Activated T-cell treated with anti-CD3 and anti-CD28 coated beads for 48 hours (primary cell): ENCODE measurements around the gene ARVCF.
A peak's percentile ranks its signal among the peaks of the same experiment; 100 is the strongest.

ENCODE experiments used
- DNase-seq: peaks from one replicate; pipeline ENCODE4 v3.0.0-alpha.2; 2020; ENCODE audit warnings: low read depth

Gene ARVCF

DNA sequence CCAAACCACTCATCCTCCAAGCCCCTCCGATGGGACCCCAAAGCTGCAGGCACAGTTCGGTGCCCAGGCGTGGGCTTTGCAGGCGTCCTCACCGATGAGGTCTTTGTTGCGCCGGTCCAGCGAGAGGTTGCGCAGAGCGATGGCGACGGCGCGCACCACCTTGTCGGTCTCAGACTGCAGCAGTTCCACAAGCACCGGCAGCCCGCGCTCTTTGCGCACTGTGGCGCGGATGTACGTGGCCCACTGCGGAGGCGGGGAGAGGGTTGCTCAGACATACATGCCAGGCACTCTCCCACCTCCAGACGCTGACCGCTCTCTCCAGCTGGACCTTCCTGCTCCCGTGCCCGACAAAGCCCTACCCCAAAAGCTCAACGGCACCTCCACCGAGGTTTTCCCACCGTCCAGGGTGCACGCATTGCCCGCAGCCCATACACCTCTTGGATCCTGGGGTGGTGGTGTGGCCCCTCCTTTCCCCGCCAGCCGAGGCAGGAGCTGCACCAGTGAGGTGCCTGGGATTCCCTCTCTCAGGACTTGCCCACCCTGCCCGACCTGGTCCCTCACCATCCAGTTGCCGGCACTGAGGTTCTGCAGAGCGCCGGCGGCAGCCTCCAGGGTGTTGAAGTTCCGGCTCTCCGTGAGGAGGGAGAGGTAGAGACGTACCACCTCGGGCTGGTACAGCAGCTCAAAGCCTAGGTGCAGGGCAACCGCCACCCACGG is 42.9 kb downstream of the ARVCF start:
- DNase-seq = no peak

DNA sequence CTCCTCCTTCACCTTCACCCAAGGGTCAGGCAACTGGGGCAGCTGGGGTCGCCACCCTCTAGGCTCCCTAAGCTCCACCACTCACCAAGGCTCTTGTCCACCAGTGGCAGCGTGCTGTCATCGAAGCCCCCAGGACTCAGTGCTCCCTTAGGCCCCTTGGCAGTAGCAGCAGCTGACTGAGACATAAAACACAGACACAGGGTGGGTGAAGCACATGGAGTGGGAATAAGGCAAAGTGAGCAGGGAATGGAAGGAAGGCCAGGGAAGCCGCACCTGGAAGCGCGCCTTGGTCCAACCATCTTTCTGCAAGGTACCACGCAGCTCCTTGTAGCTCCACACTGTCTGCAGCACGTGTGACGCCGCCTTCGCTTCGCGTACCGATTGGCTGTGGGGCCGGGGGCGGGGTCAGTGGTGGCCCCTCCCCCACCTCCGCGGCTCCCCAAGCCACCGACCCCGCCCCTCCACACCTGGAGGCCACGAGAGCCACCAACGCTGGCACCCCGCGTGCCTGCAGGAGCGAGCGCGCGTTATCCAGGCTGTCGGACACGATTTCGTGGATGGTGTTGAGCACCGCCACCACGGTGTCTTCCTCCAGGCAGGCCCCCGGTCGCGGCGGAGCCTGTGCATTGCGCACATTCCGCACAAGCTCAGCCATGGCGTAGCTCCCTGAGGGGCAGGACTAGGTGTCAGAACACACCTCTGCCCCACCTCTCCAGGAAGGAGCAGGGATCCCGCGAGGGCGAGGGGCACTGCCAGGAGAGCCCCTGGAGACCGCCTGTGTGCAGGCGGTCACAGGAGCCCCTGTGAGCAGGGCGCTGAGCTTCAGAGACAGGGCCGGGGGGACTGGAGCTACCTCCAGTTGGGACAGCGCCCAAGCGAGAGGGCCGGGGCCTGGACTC is 43.7 kb downstream of the ARVCF start:
- DNase-seq = no peak

DNA sequence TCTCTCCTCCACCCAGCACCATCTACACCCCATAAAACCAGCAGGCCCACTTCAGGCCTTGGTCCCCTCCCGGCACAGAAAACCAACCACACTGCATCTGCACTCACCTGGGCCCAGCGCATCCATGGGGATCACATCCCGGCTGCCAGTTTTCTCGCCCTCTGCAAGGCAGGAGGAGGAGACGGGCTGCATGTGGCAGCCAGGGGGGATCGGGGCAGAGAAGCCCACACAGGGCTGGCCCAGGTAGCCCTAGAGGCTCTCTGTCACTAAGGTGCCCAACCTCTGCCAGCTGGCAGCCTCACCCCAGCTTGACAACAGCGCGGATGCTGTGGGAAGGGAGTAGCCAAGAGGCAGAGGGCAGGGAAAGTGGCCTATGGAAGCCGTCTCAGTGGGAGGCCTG is 44.4 kb downstream of the ARVCF start:
- DNase-seq = no peak

DNA sequence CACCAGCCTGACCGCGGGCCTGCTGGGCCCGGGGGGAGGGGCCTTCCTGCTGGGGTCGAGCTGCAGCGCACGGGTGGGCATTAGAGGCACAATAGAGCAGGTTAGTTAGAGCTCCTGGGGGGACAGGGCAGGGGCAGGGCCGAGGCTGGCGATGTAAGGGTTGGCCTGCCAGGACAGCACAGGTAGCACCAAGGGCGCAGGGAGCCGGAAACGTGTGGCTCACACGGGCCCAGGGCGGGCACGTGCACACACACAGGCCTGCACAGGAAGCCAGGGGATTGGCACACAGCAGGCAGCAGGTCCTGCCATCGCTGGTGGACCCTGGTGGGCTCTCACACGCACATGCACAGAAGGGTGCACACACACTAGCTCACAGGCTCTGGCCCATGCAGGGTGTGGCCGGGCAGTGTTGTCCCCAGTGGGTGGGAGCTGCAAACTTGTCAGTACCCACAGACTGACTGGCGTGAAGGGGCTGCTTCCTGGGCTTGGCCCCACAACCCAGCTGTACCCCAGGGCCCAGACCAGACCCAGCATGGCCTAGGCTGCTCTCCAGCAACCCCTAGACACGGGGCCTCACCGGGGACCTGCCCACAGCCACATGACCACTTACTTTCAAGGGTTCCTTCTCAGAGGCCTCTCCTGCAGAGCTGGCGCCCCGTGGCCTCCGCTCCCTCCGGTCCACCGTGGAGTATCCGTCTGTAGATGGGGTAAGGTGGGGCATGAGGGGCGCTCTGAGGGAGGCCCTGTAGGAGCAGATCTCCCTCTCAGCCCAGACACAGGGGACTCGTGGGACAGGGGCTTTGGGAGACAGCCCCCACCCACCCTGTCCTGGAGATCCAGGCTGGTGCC is 45.1 kb downstream of the ARVCF start:
- DNase-seq = no peak

DNA sequence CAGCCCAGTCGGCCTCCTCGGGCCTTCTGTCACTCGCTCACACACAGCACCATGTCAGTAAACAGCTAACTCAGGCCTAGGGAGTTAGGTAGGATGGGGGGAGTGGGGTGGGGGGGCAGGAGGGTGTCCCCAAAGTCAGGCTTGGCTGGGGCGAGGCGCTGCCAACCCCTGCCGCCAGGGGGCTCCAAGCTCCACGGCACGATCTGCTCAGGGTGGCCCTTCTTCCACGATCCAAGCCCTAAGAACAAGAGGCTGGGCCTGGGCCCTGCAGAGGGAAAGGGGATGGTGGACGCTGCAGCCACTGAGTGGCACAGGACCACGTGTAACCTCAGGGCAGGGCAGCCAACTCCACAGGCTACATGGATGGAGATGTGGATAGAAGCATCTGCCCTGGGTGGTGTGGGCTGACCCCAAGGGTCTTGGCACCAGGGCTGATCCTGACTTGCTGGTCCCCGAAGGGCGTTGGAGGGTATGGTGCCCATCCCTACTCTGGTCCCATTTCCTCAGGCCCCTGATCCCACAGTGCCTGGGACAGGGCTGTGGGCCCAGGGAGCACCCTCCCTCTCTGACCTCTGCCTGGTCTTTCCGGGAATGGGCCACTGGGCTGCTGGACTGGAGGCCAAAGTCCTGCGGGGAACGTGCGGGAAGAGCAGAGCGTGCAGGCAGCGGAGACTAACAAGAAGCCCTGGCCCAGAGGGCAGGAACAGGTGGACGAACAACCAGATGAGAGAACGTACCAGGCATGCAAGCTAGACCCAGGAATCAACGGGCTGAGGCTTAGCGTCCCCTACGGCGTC is 45.9 kb downstream of the ARVCF start:
- peak; percentile 74 for DNase-seq

DNA sequence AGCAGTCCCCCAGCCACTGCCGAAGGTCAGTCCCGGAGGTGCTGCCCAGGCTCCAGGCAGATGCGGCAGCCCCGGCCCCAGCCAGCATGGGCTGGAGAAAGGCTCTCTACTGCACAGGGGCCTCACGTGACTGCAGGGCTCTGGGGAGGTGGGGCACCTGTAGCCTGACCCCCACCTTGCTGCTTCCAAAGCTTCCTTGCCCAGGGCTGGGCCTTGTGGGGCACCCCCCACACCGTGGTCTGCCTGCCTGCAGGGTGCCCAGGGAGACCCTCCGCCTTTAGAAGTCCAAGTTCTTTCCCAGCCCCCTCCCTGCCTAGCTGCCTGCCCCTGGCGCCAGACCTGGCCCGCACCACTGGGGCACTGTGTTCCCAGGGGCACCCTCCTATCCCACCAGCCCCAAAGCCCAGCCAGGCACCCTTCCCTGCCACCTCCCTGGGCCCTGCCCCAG is 46.6 kb downstream of the ARVCF start:
- DNase-seq = no peak

DNA sequence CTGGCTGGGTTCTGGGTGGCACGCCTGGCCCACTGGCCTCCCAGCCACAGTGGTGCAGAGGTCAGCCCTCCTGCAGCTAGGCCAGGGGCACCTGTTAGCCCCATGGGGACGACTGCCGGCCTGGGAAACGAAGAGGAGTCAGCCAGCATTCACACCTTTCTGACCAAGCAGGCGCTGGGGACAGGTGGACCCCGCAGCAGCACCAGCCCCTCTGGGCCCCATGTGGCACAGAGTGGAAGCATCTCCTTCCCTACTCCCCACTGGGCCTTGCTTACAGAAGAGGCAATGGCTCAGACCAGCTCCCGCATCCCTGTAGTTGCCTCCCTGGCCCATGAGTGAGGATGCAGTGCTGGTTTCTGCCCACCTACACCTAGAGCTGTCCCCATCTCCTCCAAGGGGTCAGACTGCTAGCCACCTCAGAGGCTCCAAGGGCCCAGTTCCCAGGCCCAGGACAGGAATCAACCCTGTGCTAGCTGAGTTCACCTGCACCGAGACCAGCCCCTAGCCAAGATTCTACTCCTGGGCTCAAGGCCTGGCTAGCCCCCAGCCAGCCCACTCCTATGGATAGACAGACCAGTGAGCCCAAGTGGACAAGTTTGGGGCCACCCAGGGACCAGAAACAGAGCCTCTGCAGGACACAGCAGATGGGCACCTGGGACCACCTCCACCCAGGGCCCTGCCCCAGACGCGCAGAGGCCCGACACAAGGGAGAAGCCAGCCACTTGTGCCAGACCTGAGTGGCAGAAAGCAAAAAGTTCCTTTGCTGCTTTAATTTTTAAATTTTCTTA is 47.3 kb downstream of the ARVCF start:
- no peak for DNase-seq

DNA sequence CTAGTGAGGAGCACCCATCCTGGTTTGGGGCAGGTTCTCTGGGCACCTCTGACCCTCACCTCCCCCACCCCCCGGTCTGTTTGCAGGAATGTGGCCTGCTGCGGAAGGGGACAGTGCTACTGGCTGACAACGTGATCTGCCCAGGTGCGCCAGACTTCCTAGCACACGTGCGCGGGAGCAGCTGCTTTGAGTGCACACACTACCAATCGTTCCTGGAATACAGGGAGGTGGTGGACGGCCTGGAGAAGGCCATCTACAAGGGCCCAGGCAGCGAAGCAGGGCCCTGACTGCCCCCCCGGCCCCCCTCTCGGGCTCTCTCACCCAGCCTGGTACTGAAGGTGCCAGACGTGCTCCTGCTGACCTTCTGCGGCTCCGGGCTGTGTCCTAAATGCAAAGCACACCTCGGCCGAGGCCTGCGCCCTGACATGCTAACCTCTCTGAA is 48.2 kb downstream of the ARVCF start:
- no peak for DNase-seq

DNA sequence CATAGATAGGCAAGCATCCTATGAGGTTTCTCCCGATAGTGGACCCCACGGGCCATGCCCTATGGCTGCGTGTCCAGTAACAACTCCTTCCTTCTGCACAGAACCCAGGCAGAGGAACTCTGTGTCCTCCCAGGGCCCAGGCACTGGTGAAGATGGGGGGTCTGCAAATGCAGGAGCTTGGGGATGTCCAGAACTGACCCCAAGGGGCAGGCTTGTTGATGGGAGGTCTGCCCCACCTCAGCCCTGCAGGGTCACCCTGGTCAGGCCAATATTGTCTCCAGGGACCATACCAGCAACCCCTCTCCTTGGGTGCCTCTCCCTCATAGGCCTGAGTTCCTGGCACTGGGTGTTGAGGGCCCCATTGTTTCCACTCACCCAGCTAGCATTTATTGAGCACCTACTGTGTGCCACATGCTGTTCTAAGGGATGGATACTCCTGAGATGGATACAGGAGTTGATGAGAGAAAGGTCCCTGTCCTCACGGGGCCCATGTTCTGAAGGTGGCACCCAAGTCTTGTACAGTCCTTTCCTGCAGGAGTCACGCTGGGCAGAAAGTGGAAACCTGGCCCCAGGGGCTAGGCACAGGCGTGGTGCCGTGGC is 48.7 kb downstream of the ARVCF start:
- no peak for DNase-seq

DNA sequence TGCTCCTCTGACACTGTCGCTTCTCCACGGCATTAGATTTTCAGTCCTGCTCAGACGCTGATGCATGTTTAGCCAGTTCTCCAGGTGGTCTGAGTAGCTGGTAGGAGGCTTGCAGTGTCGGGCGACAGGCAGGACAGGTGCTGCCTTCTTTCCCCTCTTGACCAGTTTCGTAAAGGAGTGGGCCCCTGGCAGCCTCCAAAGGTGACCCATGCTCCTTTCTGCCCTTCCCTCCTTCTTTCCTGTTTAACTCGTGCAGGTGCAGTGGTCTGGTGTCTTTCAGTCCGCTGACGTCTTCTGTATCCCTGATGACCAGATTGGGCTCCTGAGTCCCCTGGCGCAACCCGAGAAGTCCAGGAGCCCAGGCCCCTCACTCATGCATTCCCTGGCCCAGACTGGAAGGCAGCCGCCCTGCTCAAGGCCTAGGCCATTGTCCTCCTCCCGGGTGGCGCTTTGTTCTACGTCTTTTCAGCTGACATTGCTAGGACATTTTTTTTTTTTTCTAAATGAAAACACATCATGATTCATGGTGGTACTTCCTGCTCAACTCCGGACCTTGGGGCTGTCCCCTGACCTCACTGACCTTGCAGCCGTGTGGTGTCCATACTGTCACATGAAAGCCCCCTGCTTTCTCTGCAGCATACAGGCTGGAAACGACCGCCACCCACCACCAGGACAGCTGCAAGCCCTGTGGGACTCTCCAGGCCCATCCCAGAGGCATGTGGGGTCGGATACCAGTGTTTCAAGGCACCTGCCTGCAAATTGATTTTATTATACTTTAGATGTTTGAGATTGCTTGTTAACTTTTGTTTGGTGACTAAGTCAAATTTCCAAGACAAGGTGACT is 49.5 kb downstream of the ARVCF start:
- DNase-seq = no peak

DNA sequence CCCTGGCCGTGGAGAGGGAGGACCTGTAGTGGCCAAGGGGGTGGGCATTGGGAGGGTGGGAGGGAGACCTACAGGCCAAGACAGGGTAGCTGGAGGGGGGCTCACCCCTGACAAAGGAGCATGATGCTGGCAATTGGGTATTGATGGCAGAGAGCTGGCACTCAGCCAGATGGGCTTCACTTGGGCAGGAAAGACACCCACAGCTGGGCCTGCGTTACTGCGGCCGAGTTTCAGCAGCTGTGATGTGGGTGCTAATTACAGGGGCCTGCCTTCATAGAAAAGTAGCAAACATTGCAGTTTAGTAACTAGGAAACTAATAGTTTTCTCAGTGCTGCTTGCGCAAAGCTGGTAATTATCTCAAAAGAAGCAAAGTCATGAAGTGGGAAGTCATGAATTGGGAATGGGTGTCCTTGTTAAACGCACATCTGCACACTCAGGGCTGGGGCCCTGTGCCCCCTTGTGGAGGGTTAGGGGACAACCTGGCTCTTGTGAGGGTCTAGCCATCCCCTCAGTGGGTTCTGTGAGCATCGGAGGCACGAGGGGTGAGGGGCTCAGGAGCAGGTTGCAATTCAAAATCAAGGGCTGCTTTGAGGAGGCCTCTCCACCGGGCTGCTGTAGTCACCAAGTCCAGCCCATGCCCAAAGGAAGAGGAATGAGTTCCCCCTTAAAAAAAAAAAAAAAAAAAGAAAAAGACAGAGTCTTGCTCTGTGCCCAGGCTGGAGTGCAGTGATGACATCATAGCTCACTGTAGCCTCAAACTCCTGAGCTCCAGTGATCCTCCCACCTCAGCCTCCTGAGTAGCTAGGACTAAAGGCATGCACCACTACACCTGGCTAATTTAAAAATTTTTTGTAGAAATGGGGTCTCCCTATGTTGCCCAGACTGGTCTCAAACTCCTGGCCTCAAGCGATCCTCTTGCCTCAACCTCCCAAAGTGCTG is 50.6 kb downstream of the ARVCF start:
- DNase-seq = no peak

DNA sequence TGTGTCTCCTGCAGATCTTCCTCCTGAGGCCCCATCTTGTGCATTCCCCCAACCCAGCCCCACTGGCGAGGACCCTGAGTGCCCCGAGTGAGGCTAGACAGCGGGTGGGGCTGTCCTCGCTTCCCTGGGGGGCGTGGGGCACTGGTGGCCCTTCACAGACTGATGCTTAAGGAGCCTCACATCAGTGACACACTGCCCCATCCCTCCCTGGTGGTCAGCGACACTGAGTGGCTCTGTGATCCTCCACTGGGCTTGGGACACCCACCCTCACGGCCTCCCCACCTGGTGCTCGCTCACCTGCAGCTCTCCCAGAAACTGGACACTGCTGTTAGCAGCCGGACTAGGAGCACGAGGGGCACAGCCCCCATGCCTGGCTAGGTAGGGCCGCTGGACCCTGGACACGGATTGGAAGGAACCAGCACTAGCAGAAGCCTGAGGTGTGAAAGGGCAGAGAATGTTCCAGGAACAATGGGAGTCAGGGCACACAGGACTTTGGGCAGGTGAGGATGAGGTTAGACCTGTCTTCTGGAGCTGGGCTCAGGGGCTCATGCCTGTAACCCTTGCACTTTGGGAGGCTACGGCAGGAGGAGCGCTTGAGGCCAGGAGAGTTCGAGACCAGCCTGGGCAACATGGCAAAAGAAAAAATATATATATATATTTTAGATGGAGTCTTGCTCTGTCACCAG is 51.8 kb downstream of the ARVCF start:
- DNase-seq = no peak

DNA sequence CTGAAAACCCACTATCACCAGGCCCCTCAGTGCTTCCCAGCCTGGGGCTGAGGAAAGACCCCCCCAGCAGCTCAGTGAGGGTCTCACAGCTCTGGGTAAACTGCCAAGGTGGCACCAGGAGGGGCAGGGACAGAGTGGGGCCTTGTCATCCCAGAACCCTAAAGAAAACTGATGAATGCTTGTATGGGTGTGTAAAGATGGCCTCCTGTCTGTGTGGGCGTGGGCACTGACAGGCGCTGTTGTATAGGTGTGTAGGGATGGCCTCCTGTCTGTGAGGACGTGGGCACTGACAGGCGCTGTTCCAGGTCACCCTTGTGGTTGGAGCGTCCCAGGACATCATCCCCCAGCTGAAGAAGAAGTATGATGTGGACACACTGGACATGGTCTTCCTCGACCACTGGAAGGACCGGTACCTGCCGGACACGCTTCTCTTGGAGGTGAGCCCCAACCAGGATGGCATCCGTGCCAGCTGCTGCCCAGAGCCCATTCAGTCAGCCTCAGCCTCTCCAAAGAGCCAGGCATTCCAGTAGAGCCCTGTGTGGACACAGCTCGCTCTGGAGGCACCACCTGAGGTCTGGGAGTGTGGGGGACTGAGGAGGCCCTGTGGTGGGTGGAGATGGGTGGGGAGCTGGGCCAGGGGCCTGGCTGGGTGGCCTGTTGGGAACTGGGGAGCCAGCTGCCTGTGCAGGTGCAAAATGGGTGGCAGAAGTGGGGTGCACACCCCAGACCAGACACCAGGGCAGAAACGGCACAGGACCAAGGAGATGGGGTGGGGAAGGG is 52.6 kb downstream of the ARVCF start:
- no peak for DNase-seq

DNA sequence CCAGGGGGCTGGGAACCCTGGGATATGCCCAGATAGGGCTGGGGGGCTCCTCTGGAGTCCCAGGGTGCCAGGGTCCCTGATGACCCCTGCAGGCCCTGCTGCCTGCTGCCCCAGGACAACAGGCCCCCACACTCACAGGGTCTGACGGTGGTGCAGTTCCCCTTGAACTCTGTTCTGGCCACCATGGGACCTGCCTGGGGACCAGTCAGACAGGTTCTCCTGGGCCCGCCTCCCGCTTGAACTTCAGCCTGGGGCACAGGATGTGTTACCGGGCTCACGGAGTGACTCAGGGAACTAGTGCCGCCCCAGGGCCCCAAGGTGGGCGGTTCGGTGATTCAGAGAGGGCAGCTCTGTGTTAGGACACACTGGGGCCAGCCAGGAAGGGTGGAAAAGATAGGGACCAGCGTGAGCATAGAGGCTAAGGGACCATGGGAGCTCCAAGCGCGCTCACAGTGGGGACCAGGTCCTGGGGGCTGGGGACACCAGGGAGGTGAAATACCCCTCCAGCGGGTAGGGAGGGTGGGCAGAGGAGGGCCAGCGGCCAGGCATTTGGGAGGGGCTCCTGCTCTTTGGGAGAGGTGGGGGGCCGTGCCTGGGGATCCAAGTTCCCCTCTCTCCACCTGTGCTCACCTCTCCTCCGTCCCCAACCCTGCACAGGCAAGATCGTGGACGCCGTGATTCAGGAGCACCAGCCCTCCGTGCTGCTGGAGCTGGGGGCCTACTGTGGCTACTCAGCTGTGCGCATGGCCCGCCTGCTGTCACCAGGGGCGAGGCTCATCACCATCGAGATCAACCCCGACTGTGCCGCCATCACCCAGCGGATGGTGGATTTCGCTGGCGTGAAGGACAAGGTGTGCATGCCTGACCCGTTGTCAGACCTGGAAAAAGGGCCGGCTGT is 53.5 kb downstream of the ARVCF start:
- peak; percentile 61 for DNase-seq

DNA sequence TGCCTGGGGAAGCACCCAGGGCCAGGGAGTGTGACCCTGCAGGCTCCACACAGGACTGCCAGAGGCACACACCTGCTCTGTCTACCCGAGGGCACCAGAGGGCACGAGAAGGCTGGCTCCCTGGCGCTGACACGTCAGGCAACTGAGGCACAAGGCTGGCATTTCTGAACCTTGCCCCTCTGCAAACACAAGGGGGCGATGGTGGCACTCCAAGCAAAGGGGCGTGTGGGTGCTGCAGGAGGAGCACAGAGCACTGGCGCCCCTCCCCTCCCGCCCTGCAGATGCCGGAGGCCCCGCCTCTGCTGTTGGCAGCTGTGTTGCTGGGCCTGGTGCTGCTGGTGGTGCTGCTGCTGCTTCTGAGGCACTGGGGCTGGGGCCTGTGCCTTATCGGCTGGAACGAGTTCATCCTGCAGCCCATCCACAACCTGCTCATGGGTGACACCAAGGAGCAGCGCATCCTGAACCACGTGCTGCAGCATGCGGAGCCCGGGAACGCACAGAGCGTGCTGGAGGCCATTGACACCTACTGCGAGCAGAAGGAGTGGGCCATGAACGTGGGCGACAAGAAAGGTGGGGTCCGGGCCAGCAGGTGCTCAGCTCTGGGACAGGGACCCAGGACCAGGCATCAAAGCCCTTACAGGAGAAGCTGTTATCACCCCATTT is 54.2 kb downstream of the ARVCF start:
- DNase-seq = peak; percentile 72
